K562 (cell line): Measurements from ENCODE around the gene GORASP2. TPM values are rescaled to one million over a fixed set of nuclear protein-coding genes. Genes with fewer than 3 reads are reported as not detected.

ENCODE experiments used
- BRD4 ChIP-seq: fragments of 200-600 bp; sonication (generic); IDR thresholded peaks from 2 replicates; pipeline ENCODE4 v1.6.1; 2017; ENCODE audit warnings: inconsistent platforms
- CTBP1 ChIP-seq: fragments of 450-650 bp; IDR thresholded peaks from 2 replicates; pipeline ENCODE4 v1.6.1; 2016; ENCODE audit warnings: borderline replicate concordance
- GABPA ChIP-seq: fragments of 200-800 bp; sonication (Bioruptor generic); conservative IDR thresholded peaks from 2 replicates; pipeline ENCODE4 v1.6.1; 2016; ENCODE audit warnings: low read depth, missing genetic modification characterization, missing compliant biosample characterization
- HMBOX1 ChIP-seq: sonication (generic); IDR thresholded peaks from 2 replicates; pipeline ENCODE4 v1.6.1; 2016
- JUN ChIP-seq, 2 experiments: sonication (generic) in 1 of 2; formaldehyde crosslinking in 1 of 2; IDR thresholded peaks; 2 replicates each; pipeline versions ENCODE4 v1.6.1 to v1.8.0; 2012 to 2022; ENCODE audit warnings: borderline replicate concordance in 2 of 2, mild to moderate bottlenecking in 2 of 2, improper control_type of control experiment in 1 of 2, low read depth in 1 of 2, low read length in 1 of 2, missing genetic modification reagents in 1 of 2
- KLF6 ChIP-seq: fragments of 250-450 bp; sonication (Bioruptor Pico); IDR thresholded peaks from 2 replicates; pipeline ENCODE4 v1.4.0; 2020; ENCODE audit warnings: mild to moderate bottlenecking, moderate library complexity, borderline replicate concordance
- MAFF ChIP-seq: IDR thresholded peaks from 2 replicates; pipeline ENCODE4 v1.6.1; 2012; ENCODE audit warnings: low read length, improper control_type of control experiment
- MAFG ChIP-seq: fragments of 450-650 bp; conservative IDR thresholded peaks from 2 replicates; pipeline ENCODE4 v1.6.1; 2016; ENCODE audit warnings: missing genetic modification characterization, missing compliant biosample characterization
- MAX ChIP-seq: sonication (generic); formaldehyde crosslinking; IDR thresholded peaks from 2 replicates; pipeline ENCODE4 v1.9.0; 2022; ENCODE audit warnings: mild to moderate bottlenecking, missing genetic modification reagents
- MAZ ChIP-seq, 2 experiments: fragments of 450-650 bp in 1 of 2; sonication (generic) in 1 of 2; formaldehyde crosslinking; IDR thresholded peaks in 1 of 2; conservative IDR thresholded peaks in 1 of 2; 2 replicates each; pipeline versions ENCODE4 v1.4.0 to v1.5.0; 2020; ENCODE audit warnings: mild to moderate bottlenecking in 1 of 2, missing genetic modification reagents in 1 of 2
- NCOA6 ChIP-seq: fragments of 450-650 bp; IDR thresholded peaks from 2 replicates; pipeline ENCODE4 v1.6.1; 2017; ENCODE audit warnings: mild to moderate bottlenecking
- NFYB ChIP-seq: IDR thresholded peaks from 2 replicates; pipeline ENCODE4 v1.6.1; 2011; ENCODE audit warnings: mild to moderate bottlenecking, moderate library complexity; ENCODE audit not compliant: insufficient read length; ENCODE audit errors: extremely low read depth
- NONO ChIP-seq, 2 experiments: fragments of 200-400 bp in 1 of 2; fragments of 450-650 bp in 1 of 2; formaldehyde crosslinking in 1 of 2; IDR thresholded peaks; 2 replicates each; pipeline ENCODE4 v1.6.1; 2017; ENCODE audit warnings: low read depth in 2 of 2, mild to moderate bottlenecking in 2 of 2, moderate library complexity in 2 of 2, low read length in 1 of 2
- NR2C2 ChIP-seq, 2 experiments: fragments of 200-800 bp in 1 of 2; sonication (Bioruptor generic) in 1 of 2; sonication (generic) in 1 of 2; formaldehyde crosslinking in 1 of 2; IDR thresholded peaks; 2 replicates each; pipeline versions ENCODE4 v1.6.1 to v1.8.0; 2016 to 2022; ENCODE audit warnings: mild to moderate bottlenecking in 1 of 2, missing compliant biosample characterization in 1 of 2, missing genetic modification characterization in 1 of 2, missing genetic modification reagents in 1 of 2
- POLR2H ChIP-seq: IDR thresholded peaks from 2 replicates; pipeline ENCODE4 v1.6.1; 2016; ENCODE audit warnings: missing genetic modification characterization, low read depth, mild to moderate bottlenecking, control low read depth, missing compliant biosample characterization, moderate library complexity
- SIN3B ChIP-seq: fragments of 450-650 bp; IDR thresholded peaks from 2 replicates; pipeline ENCODE4 v1.6.1; 2017; ENCODE audit warnings: low read depth, mild to moderate bottlenecking, moderate library complexity
- SMARCC2 ChIP-seq: fragments of 450-650 bp; IDR thresholded peaks from 2 replicates; pipeline ENCODE4 v1.6.1; 2017; ENCODE audit warnings: antibody characterized with exemption, moderate library complexity, mild to moderate bottlenecking, low read depth
- SRSF3 ChIP-seq: fragments of 200-400 bp; formaldehyde crosslinking; IDR thresholded peaks from 2 replicates; pipeline ENCODE4 v1.6.1; 2016; ENCODE audit warnings: mild to moderate bottlenecking, low read length, moderate library complexity; ENCODE audit not compliant: insufficient read depth
- SUPT5H ChIP-seq: fragments of 450-650 bp; IDR thresholded peaks from 2 replicates; pipeline ENCODE4 v1.6.1; 2016
- TAF15 ChIP-seq: fragments of 200-400 bp; formaldehyde crosslinking; IDR thresholded peaks from 2 replicates; pipeline ENCODE4 v1.6.1; 2017; ENCODE audit warnings: mild to moderate bottlenecking, low read depth, low read length, moderate library complexity
- TEAD1 ChIP-seq, 2 experiments: fragments of 450-650 bp in 1 of 2; sonication (generic) in 1 of 2; formaldehyde crosslinking; IDR thresholded peaks; 2 replicates each; pipeline versions ENCODE4 v1.4.0 to v1.8.0; 2020 to 2022; ENCODE audit warnings: mild to moderate bottlenecking in 2 of 2, missing genetic modification reagents in 1 of 2
- ZBED1 ChIP-seq: IDR thresholded peaks from 2 replicates; pipeline ENCODE4 v1.6.1; 2014
- ZFP36 ChIP-seq: fragments of 150-350 bp; IDR thresholded peaks from 2 replicates; pipeline ENCODE4 v1.6.1; 2018; ENCODE audit warnings: low read length, low read depth; ENCODE audit not compliant: partially characterized antibody
- ZNF184 ChIP-seq: sonication (generic); formaldehyde crosslinking; IDR thresholded peaks from 2 replicates; pipeline ENCODE4 v1.5.0; 2020; ENCODE audit warnings: missing genetic modification reagents
- ZNF41 ChIP-seq: fragments of 250-450 bp; sonication (Bioruptor Pico); conservative IDR thresholded peaks from 2 replicates; pipeline ENCODE4 v1.4.0; 2020; ENCODE audit warnings: mild to moderate bottlenecking
- ZNF584 ChIP-seq: fragments of 200-800 bp; sonication (Bioruptor generic); IDR thresholded peaks from 2 replicates; pipeline ENCODE4 v1.6.1; 2016; ENCODE audit warnings: low read depth, mild to moderate bottlenecking, missing genetic modification characterization, missing compliant biosample characterization
- ZNF780A ChIP-seq: fragments of 250-450 bp; sonication (Bioruptor Pico); IDR thresholded peaks from 2 replicates; pipeline ENCODE4 v1.5.0; 2021; ENCODE audit warnings: mild to moderate bottlenecking
- polyA plus RNA-seq, 8 experiments: library from polyadenylated mRNA; depleted of rRNA in 4 of 8; stranded (reverse) in 5 of 8; unstranded in 3 of 8; fragments of >200 nt; fragmentation: Nextera tagmentation in 2 of 8; fragmentation: Illumina TruSeq in 1 of 8; extraction: Ambion mirVana in 2 of 8; extraction: Trizol in 1 of 8; gene quantifications; 2 replicates each; pipeline versions ENCODE4 v1.2.1 to v1.2.3, GENCODE V29; 2011 to 2014; ENCODE audit warnings: inconsistent platforms in 1 of 8, missing spikeins in 1 of 8
- total RNA-seq, 7 experiments: library from RNA; depleted of rRNA in 6 of 7; stranded (reverse); fragments of >200 nt in 6 of 7; fragmentation: Illumina TruSeq in 2 of 7; extraction: Trizol in 2 of 7; gene quantifications; 2 replicates each; pipeline versions ENCODE4 v1.2.1 to v1.2.3, GENCODE V29; 2011 to 2021; ENCODE audit warnings: low replicate concordance in 1 of 7

The GORASP2 gene
- total and polyA plus RNA-seq, 9 of the 15 experiments (the other 6 are each of a cell fraction or from before 2014, with no cell fraction given), result 27.4 to 180 (median 59.6) TPM

- peak; percentile 73; the same call in 1 of the 2 replicates for TF ChIP-seq NR2C2 (CRISPR knock-in tag; IDR thresholded peaks at IDR 0.05)
- no peak; the same call in 1 of the 2 replicates for TF ChIP-seq NR2C2 (tag; IDR thresholded peaks at IDR 0.05)
- peak; percentile 88 for TF ChIP-seq NCOA6
- 0 out of 2 replicates have a peak, but pooled peaks have one; percentile 72 for TF ChIP-seq ZBED1
- TF ChIP-seq GABPA, result peak; percentile 24
- TF ChIP-seq HMBOX1, result peak; percentile 72; the same call in 1 of the 2 replicates
- peak; percentile 9; the same call in 1 of the 2 replicates for TF ChIP-seq JUN (IDR thresholded peaks at IDR 0.05; ENCODE audit: borderline replicate concordance, low read depth, low read length)
- TF ChIP-seq JUN (CRISPR knock-in tag; IDR thresholded peaks at IDR 0.05; ENCODE audit: borderline replicate concordance), result 0 out of 2 replicates have a peak, but pooled peaks have one; percentile 80
- peak; percentile 89 for TF ChIP-seq POLR2H (tag)
- TF ChIP-seq SUPT5H, result peak; percentile 95
- TF ChIP-seq TAF15, result no peak
- TF ChIP-seq CTBP1, result peak; percentile 97
- peak; percentile 86 for TF ChIP-seq BRD4
- peak; percentile 20; the same call in 1 of the 2 replicates for TF ChIP-seq MAFF
- TF ChIP-seq ZNF184 (CRISPR knock-in tag), result no peak
- TF ChIP-seq NFYB, result peak; percentile 19
- TF ChIP-seq NONO (IDR thresholded peaks at IDR 0.05; ENCODE audit: low read depth in 2 of 2, low read length in 1 of 2), result peak; percentile 40 to 96
- TF ChIP-seq SRSF3, result peak; percentile 92
- 0 out of 2 replicates have a peak, but pooled peaks have one; percentile 70 for TF ChIP-seq ZNF584 (CRISPR knock-in tag)
- TF ChIP-seq TEAD1 (CRISPR knock-in tag; IDR thresholded peaks at IDR 0.05), result peak; percentile 54 to 91; a peak in 3 of 4 replicates
- TF ChIP-seq ZNF780A (CRISPR knock-in tag), result no peak
- no peak for TF ChIP-seq SMARCC2
- TF ChIP-seq KLF6 (CRISPR knock-in tag), result no peak
- peak; percentile 86 for TF ChIP-seq ZFP36
- TF ChIP-seq SIN3B, result peak; percentile 72
- no peak for TF ChIP-seq MAFG (tag)
- 0 out of 2 replicates have a peak, but pooled peaks have one; percentile 14 for TF ChIP-seq ZNF41 (CRISPR knock-in tag)
- peak; percentile 93 for TF ChIP-seq MAX
- TF ChIP-seq MAZ (CRISPR knock-in tag; conservative IDR thresholded peaks at IDR 0.05 in 1 of 2, IDR thresholded peaks at IDR 0.05 in 1 of 2), result peak; percentile 99 to 100
Measured at GRCh38 chr2:170928824-170929685, at the start of gene GORASP2 (continued).
